HEK293T (cell line): ENCODE measurements around the gene CDK8.

Experiments
- BHLHE40 ChIP-seq: fragments of 450-650 bp; IDR thresholded peaks from 2 replicates; pipeline ENCODE4 v1.6.1; 2016; ENCODE audit warnings: mild to moderate bottlenecking, moderate library complexity, borderline replicate concordance
- FOXA1 ChIP-seq: fragments of 450-650 bp; IDR thresholded peaks from 2 replicates; pipeline ENCODE4 v1.6.1; 2016; ENCODE audit warnings: mild to moderate bottlenecking
- LEF1 ChIP-seq: fragments of 450-650 bp; IDR thresholded peaks from 2 replicates; pipeline ENCODE4 v1.6.1; 2017; ENCODE audit warnings: mild to moderate bottlenecking, borderline replicate concordance
- PKNOX1 ChIP-seq: fragments of 450-650 bp; IDR thresholded peaks from 2 replicates; pipeline ENCODE4 v1.6.1; 2016
- SP1 ChIP-seq: fragments of 450-650 bp; IDR thresholded peaks from 2 replicates; pipeline ENCODE4 v1.6.1; 2017
- SUZ12 ChIP-seq: fragments of 450-650 bp; IDR thresholded peaks from 2 replicates; pipeline ENCODE4 v1.6.1; 2016; ENCODE audit warnings: mild to moderate bottlenecking

- TF ChIP-seq SP1 (no peak), FOXA1 (no peak), SUZ12 (no peak), BHLHE40 (no peak), PKNOX1 (no peak), LEF1 (no peak)
Measured at GRCh38 chr13:26228096-26228495, 25.8 kb upstream of the CDK8 start.
